Small intestine (tissue), 7 donors: ENCODE data around the gene VASH1. TPM values are rescaled to one million over a fixed set of nuclear protein-coding genes. Genes with fewer than 3 reads are reported as not detected.
"Not testable (repeated sequence)": the region's sequence is repeated elsewhere in the genome, so short reads cannot be mapped to it uniquely, and the experiment has no call there.

Experiments
- DNase-seq, 2 donors: peaks; one replicate each; pipeline versions ENCODE4 v3.0.0 to v3.0.0-alpha.2; 2013
- FAIRE-seq: peaks from 2 replicates; lab custom pipeline; 2012; peaks lifted over from hg19 to GRCh38; lab: Jason Lieb, UNC
- H3K27ac ChIP-seq, 3 donors: one replicate each; pipeline ENCODE4 v1.5.1; 2013; ENCODE audit warnings: low read length in 2 of 3, mild to moderate bottlenecking in 2 of 3, control low read depth in 1 of 3, inconsistent platforms in 1 of 3, low read depth in 1 of 3, moderate library complexity in 1 of 3
- H3K27me3 ChIP-seq, 3 donors: one replicate each; pipeline ENCODE4 v1.6.1; 2013; ENCODE audit warnings: low read length in 3 of 3, inconsistent platforms in 1 of 3; ENCODE audit not compliant: control insufficient read depth in 3 of 3, insufficient read depth in 3 of 3
- H3K36me3 ChIP-seq, 3 donors: one replicate each; pipeline ENCODE4 v1.6.1; 2013; ENCODE audit warnings: low read length in 3 of 3, inconsistent platforms in 1 of 3, low read depth in 1 of 3, mild to moderate bottlenecking in 1 of 3, moderate library complexity in 1 of 3; ENCODE audit not compliant: control insufficient read depth in 3 of 3, insufficient read depth in 2 of 3
- H3K4me1 ChIP-seq, 3 donors: one replicate each; pipeline ENCODE4 v1.6.1; 2013; ENCODE audit warnings: low read length in 2 of 3, inconsistent platforms in 1 of 3, low read depth in 1 of 3, mild to moderate bottlenecking in 1 of 3, moderate library complexity in 1 of 3; ENCODE audit not compliant: control insufficient read depth in 3 of 3, insufficient read depth in 2 of 3
- H3K4me3 ChIP-seq, 3 donors: one replicate each; pipeline ENCODE4 v1.5.1; 2013; ENCODE audit warnings: low read length in 3 of 3, control low read depth in 1 of 3, inconsistent platforms in 1 of 3, low read depth in 1 of 3, mild to moderate bottlenecking in 1 of 3, moderate library complexity in 1 of 3
- H3K9me3 ChIP-seq, 2 donors: one replicate each; pipeline ENCODE4 v1.6.1; 2013; ENCODE audit warnings: low read depth in 1 of 2, low read length in 1 of 2; ENCODE audit not compliant: control insufficient read depth in 2 of 2, insufficient read depth in 1 of 2
- WGBS, 3 donors: extraction: QIAGEN DNeasy Blood & Tissue Kit; methylation state at CpG; one replicate each; pipeline ENCODE4 v1.1.7; 2013; 5-methylcytosine and 5-hydroxymethylcytosine counted together
- polyA plus RNA-seq, 4 donors: library from polyadenylated mRNA; stranded (reverse) in 3 of 4; unstranded in 1 of 4; fragments of 200-250 nt in 3 of 4; fragments of 120-200 nt in 1 of 4; gene quantifications; one replicate each; pipeline versions ENCODE4 v1.2.1 to v1.2.3, GENCODE V29; 2013
- donor health status: healthy with polysubstance abuse.
- donor health status: control.
- donor health status: control.
- donor health status: Bipolar disorder and iron deficiency.
- donor health status: healthy.

VASH1 gene
- polyA plus RNA-seq, 4 donors, result 1.3 to 10.8 (median 5.3) TPM

GRCh38 chr14:76729258-76729657 lies 32.0 kb upstream of the VASH1 start:
- Histone ChIP-seq H3K4me1 (no peaks in the 10 kb centered on the region), H3K4me3 (no peak overlapping the region), H3K9me3 (no peaks in the 10 kb centered on the region), H3K27ac (no peak overlapping the region), H3K36me3 (no peaks in the 10 kb centered on the region), H3K27me3 (peaks cover 0 to 2% (median 0%) of the 10 kb centered on the region in 3 donors)
- no peak for DNase-seq
- WGBS, 3 donors, result 72 to 90% (median 83%) methylated on average over 2 of the region's 2 CpGs
- no peak for FAIRE-seq

- WGBS, 3 donors, result 21 to 41% (median 33%) methylated on average over 1 of the region's 1 CpG
- Histone ChIP-seq H3K27ac (no peak overlapping the region), H3K4me1 (no peaks in the 10 kb centered on the region), H3K36me3 (no peaks in the 10 kb centered on the region), H3K27me3 (peaks cover 0 to 2% (median 0%) of the 10 kb centered on the region in 3 donors), H3K4me3 (no peak overlapping the region), H3K9me3 (no peaks in the 10 kb centered on the region)
- FAIRE-seq (no peak), DNase-seq (no peak)
Measured at GRCh38 chr14:76729953-76730505, 31.2 kb upstream of the VASH1 start.

GRCh38 chr14:76734501-76734900 lies 26.8 kb upstream of the VASH1 start:
- FAIRE-seq, H3K36me3 ChIP-seq, DNase-seq, H3K27ac ChIP-seq, H3K9me3 ChIP-seq, H3K27me3 ChIP-seq, H3K4me1 ChIP-seq, H3K4me3 ChIP-seq: not testable (repeated sequence)
- 93% methylated on average over 22 to 31 of the region's 31 CpGs for WGBS, 3 donors

- Histone ChIP-seq H3K9me3 (no peaks in the 10 kb centered on the region), H3K36me3 (no peaks in the 10 kb centered on the region), H3K27me3 (no peaks in the 10 kb centered on the region), H3K4me1 (no peaks in the 10 kb centered on the region), H3K27ac (no peak overlapping the region), H3K4me3 (no peak overlapping the region)
- FAIRE-seq (no peak), DNase-seq (no peak)
Measured at GRCh38 chr14:76736514-76736913, 24.8 kb upstream of the VASH1 start.

- no peak overlapping the region for H3K27ac ChIP-seq
- no peak overlapping the region for H3K4me3 ChIP-seq
- no peaks in the 10 kb centered on the region for H3K36me3 ChIP-seq
- peaks cover 0 to 10% of the 10 kb centered on the region in 2 donors for H3K9me3 ChIP-seq
- DNase-seq (no peak), FAIRE-seq (no peak)
- WGBS, 3 donors, result 69 to 88% (median 87%) methylated on average over 1 of the region's 1 CpG
- no peaks in the 10 kb centered on the region for H3K4me1 ChIP-seq
- H3K27me3 ChIP-seq, result peaks cover 0 to 2% (median 0%) of the 10 kb centered on the region in 3 donors
Measured at GRCh38 chr14:76741074-76741473, 20.2 kb upstream of the VASH1 start.

- DNase-seq, result no peak
- H3K9me3 ChIP-seq, result peaks cover 0 to 10% of the 10 kb centered on the region in 2 donors
- no peak for FAIRE-seq
- H3K27me3 ChIP-seq, result peaks cover 0 to 2% (median 0%) of the 10 kb centered on the region in 3 donors
- no peaks in the 10 kb centered on the region for H3K36me3 ChIP-seq
- no peak overlapping the region for H3K4me3 ChIP-seq
- H3K27ac ChIP-seq, result no peak overlapping the region
- no peaks in the 10 kb centered on the region for H3K4me1 ChIP-seq
- 81 to 89% (median 82%) methylated on average over 6 of the region's 6 CpGs for WGBS, 3 donors
Measured at GRCh38 chr14:76742185-76742584, 19.1 kb upstream of the VASH1 start.

- WGBS, 3 donors, result 74 to 81% (median 77%) methylated on average over 7 of the region's 7 CpGs
- Histone ChIP-seq H3K4me3 (no peak overlapping the region), H3K36me3 (no peaks in the 10 kb centered on the region), H3K9me3 (peaks cover 0 to 10% of the 10 kb centered on the region in 2 donors), H3K4me1 (no peaks in the 10 kb centered on the region), H3K27me3 (peaks cover 0 to 2% (median 0%) of the 10 kb centered on the region in 3 donors), H3K27ac (no peak overlapping the region)
- FAIRE-seq (no peak), DNase-seq (no peak)
Measured at GRCh38 chr14:76742966-76743365, 18.3 kb upstream of the VASH1 start.

GRCh38 chr14:76752744-76753143 lies 8.5 kb upstream of the VASH1 start:
- H3K27me3 ChIP-seq, result no peaks in the 10 kb centered on the region
- no peaks in the 10 kb centered on the region for H3K36me3 ChIP-seq
- no peaks in the 10 kb centered on the region for H3K4me1 ChIP-seq
- H3K9me3 ChIP-seq, result no peaks in the 10 kb centered on the region
- no peak overlapping the region for H3K4me3 ChIP-seq
- 44 to 63% (median 46%) methylated on average over 6 of the region's 6 CpGs for WGBS, 3 donors
- no peak for FAIRE-seq
- H3K27ac ChIP-seq, result no peak overlapping the region
- no peak for DNase-seq
